ENCODE data around the gene SERHL2.
"Not testable (repeated sequence)": the region's sequence is repeated elsewhere in the genome, so short reads cannot be mapped to it uniquely, and the experiment has no call there.

The SERHL2 gene

DNA sequence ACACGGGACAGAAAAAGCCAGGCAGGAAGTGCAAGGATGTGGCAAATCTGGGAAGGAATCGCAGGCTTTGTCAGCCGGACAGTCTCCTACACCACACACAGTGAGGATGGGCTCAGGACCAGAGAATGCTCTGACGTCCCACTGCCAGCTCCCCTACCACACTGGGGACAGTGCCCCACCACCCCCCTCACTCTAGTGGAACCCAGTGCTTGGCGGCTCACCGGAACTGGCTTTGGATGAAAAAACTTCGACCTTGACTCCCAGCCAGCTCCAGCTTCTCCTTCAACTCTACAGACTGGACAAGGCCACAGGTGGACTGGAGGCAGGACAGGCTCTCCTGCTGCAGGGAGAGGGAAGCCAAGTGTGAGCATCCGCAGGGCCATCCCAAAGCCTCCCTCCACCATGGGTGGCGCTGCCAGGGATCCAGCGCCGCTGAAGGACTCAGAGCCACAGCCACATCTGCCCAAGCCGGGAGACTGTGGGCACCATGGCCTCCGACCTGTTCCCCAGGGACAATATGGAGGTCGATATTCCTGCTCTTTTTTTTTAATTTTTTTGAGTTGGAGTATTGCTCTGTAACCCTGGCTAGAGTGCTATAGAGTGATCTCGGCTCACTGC, 24.0 kb downstream of the SERHL2 start:
- Histone ChIP-seq H3K4me3 (ENCODE audit: low read depth, low read length) (no peak overlapping the region), H3K9me3 (ENCODE audit: severe bottlenecking) (no peaks in the 10 kb centered on the region), H3K36me3 (peaks cover 23% of the 10 kb centered on the region), H3K27me3 (ENCODE audit: insufficient read depth, low read depth, severe bottlenecking) (no peaks in the 10 kb centered on the region), H3K27ac (no peak overlapping the region)
- no peak for DNase-seq
- TF ChIP-seq, protein P1, sequence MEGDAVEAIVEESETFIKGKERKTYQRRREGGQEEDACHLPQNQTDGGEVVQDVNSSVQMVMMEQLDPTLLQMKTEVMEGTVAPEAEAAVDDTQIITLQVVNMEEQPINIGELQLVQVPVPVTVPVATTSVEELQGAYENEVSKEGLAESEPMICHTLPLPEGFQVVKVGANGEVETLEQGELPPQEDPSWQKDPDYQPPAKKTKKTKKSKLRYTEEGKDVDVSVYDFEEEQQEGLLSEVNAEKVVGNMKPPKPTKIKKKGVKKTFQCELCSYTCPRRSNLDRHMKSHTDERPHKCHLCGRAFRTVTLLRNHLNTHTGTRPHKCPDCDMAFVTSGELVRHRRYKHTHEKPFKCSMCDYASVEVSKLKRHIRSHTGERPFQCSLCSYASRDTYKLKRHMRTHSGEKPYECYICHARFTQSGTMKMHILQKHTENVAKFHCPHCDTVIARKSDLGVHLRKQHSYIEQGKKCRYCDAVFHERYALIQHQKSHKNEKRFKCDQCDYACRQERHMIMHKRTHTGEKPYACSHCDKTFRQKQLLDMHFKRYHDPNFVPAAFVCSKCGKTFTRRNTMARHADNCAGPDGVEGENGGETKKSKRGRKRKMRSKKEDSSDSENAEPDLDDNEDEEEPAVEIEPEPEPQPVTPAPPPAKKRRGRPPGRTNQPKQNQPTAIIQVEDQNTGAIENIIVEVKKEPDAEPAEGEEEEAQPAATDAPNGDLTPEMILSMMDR (IDR thresholded peaks at IDR 0.05; ENCODE audit: low read depth, low read length) = no peak

DNA sequence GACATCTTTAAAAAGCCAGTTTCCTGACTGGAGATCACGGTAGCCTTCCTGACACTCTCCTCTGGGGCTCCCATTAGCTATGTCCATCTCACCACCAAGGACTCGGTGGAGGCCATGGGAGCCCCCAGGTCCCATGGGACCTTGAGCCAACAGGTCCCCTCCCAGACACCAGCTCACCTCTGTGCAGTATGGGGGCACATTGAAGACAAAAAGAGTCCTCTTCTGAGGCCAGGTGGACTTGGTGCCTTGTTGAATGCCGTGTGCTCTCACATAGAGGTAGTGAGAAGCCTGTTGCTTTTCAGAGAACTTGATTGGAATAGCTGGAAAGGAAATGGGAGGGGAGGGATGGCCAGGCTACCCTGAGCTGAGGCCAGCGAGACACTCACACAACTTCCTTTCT, 26.3 kb downstream of the SERHL2 start:
- H3K9me3 ChIP-seq (ENCODE audit: severe bottlenecking); H3K27me3 ChIP-seq (ENCODE audit: insufficient read depth, low read depth, severe bottlenecking); H3K4me3 ChIP-seq (ENCODE audit: low read depth, low read length); H3K27ac ChIP-seq; DNase-seq: not testable (repeated sequence)
- peaks cover 32% of the 10 kb centered on the region for H3K36me3 ChIP-seq

DNA sequence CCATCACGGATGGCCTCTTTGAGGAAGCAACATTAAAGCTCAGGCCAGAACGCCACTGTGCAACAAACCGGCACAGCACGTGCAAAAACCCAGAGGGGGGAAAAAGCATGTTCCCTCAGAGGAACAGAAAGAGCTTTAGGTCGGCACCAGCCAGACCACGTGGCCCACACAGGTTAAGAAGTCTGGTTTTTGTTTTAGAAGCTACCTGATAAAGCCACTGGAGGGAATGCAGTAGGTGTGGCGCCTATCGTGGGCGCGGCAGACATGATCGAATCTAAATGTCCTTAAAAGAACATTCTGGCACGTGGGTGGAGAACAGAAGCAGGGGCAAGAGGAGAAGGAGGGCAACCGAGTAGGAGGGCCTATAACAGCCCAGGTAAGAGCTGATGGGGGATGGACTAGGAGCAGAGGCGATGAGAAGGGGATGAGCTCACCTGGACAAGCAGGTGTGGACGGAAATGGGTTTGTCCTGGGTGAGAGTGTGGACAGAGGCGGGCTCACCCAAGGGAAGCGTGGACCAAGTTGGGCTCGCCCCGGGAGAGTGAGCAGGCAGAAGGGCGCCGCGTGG, 27.5 kb downstream of the SERHL2 start:
- not testable (repeated sequence) for H3K9me3 ChIP-seq (ENCODE audit: severe bottlenecking); H3K27me3 ChIP-seq (ENCODE audit: insufficient read depth, low read depth, severe bottlenecking); DNase-seq
- Histone ChIP-seq H3K27ac (peak overlapping the region; percentile 79), H3K4me3 (ENCODE audit: low read depth, low read length) (peak overlapping the region; percentile 79), H3K36me3 (peaks cover 44% of the 10 kb centered on the region)

DNA sequence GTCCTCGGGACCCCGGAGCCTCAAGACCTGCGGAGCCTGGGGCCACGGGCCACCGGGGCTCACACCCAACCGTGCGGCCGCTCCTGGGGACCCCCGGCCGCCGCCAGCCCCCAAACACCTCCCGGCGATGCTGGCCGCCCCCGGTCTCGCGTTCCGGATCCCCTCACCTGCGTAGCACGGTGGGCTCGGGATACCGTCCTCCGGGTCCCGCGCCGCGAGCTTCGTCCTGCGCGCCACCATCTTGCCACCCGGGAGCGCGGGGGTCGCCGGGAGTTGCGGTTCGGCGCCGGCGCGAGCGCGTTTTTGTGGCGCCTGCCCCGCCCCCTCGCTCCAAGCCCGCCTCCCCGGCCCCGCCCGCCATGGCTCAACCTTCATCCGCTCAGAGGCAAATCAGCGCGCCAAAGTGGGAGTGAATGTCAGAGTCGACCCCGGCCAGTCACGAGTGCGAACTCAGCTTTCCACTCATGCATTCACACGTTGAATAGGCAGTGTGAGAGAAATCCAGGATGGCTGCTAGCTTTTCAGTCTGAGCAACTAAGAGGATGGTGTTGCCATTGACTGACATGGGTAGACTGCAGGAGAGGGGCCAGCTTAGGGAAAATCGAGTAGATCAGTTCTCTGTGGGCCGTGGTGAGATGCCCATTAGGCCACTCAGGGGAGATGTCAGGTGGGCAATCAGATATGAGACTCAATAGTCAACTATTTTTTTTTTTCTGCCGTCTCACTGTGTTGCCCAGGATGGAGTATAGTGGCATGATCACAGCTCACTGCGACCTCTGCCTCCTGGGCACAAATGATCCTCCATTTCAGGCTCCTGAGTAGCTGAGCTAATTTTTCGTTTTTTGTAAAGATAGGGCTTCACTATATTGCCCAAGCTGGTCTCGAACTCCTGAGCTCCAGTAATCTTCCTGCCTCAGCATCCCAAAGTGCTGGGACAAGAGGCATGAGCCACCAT, 28.3 kb downstream of the SERHL2 start:
- DNase-seq = peak; percentile 84
- Histone ChIP-seq H3K9me3 (ENCODE audit: severe bottlenecking) (no peaks in the 10 kb centered on the region), H3K27me3 (ENCODE audit: insufficient read depth, low read depth, severe bottlenecking) (no peaks in the 10 kb centered on the region), H3K27ac (peak overlapping the region; percentile 79), H3K36me3 (peaks cover 52% of the 10 kb centered on the region), H3K4me3 (ENCODE audit: low read depth, low read length) (peak overlapping the region; percentile 79)
- TF ChIP-seq, protein P1 (IDR thresholded peaks at IDR 0.05; ENCODE audit: low read depth, low read length) = no peak

DNA sequence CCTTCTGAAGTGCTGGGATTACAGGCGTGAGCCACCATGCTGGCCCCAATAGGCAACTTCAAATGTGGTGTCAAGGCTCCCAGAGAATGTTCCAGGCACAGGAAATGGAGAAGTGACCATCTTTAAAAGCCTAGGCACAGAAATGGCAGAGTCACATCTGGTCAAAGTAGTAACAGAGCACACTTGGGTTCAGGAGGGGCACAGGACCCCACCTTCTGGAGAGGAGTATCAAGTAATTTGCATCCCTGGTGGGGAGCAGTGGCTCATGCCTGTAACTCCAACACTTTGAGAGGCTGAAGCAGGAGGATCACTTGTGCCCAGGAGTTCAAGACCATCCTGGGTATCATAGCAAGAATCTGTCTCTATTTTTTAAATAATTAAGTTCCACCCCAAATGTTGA, 29.2 kb downstream of the SERHL2 start:
- Histone ChIP-seq H3K36me3 (peaks cover 56% of the 10 kb centered on the region), H3K27me3 (ENCODE audit: insufficient read depth, low read depth, severe bottlenecking) (no peaks in the 10 kb centered on the region), H3K9me3 (ENCODE audit: severe bottlenecking) (no peaks in the 10 kb centered on the region), H3K4me3 (ENCODE audit: low read depth, low read length) (no peak overlapping the region), H3K27ac (no peak overlapping the region)
- DNase-seq = no peak
- TF ChIP-seq, protein P1 (IDR thresholded peaks at IDR 0.05; ENCODE audit: low read depth, low read length) = no peak

GRCh38 chr22:42584364-42584940, 30.7 kb downstream of the SERHL2 start:
- Histone ChIP-seq H3K27me3 (ENCODE audit: insufficient read depth, low read depth, severe bottlenecking) (no peaks in the 10 kb centered on the region), H3K9me3 (ENCODE audit: severe bottlenecking) (no peaks in the 10 kb centered on the region), H3K27ac (no peak overlapping the region), H3K36me3 (peaks cover 57% of the 10 kb centered on the region), H3K4me3 (ENCODE audit: low read depth, low read length) (no peak overlapping the region)
- TF ChIP-seq, protein P1 (IDR thresholded peaks at IDR 0.05; ENCODE audit: low read depth, low read length) = no peak
- DNase-seq = no peak
